Right lobe of liver (tissue), 4 donors: ENCODE results near the gene MT1G.

Experiments used
- CTCF ChIP-seq, 4 donors: fragments of 200-600 bp in 3 of 4; fragments of 450-650 bp in 1 of 4; IDR thresholded peaks; one replicate each; pipeline versions ENCODE4 v1.5.1 to v1.8.0; 2016 to 2022; ENCODE audit warnings: antibody characterized with exemption in 4 of 4, mild to moderate bottlenecking in 2 of 4
- POLR2A ChIP-seq: fragments of 450-650 bp; IDR thresholded peaks from one replicate; pipeline ENCODE4 v1.6.1; 2017; ENCODE audit warnings: antibody characterized with exemption, mild to moderate bottlenecking
- donor health status: DM: no; HTN: no; CAD: no.
- donor health status: DM: no; HTN: no; CAD: no.
- donor health status: DM: no; HTN: yes; CAD: no.

- TF ChIP-seq CTCF (IDR thresholded peaks at IDR 0.05) (peak in 1 of 4 donors; percentile 20), POLR2A (peak; percentile 91)
These were observed 50.4 kb downstream of the MT1G start for GRCh38 chr16:56617212-56618085.
